IPS-NIHi11 (cell line): Measurements from ENCODE around the gene SLC23A2.
"Not testable (repeated sequence)": the region's sequence is repeated elsewhere in the genome, so short reads cannot be mapped to it uniquely, and the experiment has no call there.

Experiments used
- DNase-seq: peaks from one replicate; pipeline ENCODE4 v3.0.0; 2012; ENCODE audit warnings: mixed read lengths, low spot score

SLC23A2 gene

GRCh38 chr20:4902788-4903187, 98.5 kb downstream of the SLC23A2 start:
- DNase-seq: no peak

GRCh38 chr20:4901031-4901818, 100.1 kb downstream of the SLC23A2 start:
- DNase-seq: no peak

GRCh38 chr20:4898282-4899244, 102.7 kb downstream of the SLC23A2 start:
- DNase-seq: no peak

- DNase-seq: no peak
These were observed 103.7 kb downstream of the SLC23A2 start for GRCh38 chr20:4897600-4897999.

GRCh38 chr20:4896971-4897497, 104.3 kb downstream of the SLC23A2 start:
- DNase-seq: peak; percentile 48

- no peak for DNase-seq
These were observed 105.1 kb downstream of the SLC23A2 start for GRCh38 chr20:4896119-4896702.

DNA sequence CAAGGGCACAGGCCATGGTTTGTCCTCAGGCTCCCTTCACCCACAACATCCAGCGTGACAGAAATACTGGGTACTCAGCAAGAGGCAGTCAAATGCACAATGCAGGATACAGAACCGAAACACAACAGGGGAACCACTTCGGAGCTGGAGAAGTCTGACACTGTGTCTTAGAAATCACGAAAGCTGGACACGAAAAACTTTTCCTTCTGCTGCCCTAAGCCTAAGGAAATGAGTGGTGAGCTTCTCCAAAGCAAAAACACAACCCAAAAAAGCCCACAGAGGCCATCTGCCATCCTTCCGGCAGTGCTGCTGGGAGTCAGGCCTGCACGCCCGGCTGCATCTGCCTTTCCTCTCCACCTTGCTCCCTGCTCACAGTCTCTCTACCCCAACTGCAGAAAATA, 106.3 kb downstream of the SLC23A2 start:
- DNase-seq: no peak

DNA sequence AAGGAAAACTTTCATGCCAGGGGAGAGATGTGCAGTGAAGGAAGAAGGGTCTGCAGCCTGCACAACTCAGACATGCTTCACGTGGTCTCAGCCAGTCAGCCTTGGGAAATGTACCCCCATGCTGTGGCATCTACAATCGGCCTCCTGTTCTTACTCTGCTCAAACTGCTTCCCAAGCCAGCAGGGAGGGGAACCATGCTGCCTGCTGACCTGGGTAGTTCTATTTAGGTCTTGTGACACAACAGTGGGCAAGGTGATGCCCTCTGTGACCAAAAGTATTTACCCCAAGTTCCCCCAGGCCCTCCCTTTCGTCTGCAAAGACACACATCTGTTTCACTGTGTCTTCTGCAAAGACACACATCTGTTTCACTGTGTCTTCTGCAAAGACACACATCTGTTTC, 106.9 kb downstream of the SLC23A2 start:
- no peak for DNase-seq

DNA sequence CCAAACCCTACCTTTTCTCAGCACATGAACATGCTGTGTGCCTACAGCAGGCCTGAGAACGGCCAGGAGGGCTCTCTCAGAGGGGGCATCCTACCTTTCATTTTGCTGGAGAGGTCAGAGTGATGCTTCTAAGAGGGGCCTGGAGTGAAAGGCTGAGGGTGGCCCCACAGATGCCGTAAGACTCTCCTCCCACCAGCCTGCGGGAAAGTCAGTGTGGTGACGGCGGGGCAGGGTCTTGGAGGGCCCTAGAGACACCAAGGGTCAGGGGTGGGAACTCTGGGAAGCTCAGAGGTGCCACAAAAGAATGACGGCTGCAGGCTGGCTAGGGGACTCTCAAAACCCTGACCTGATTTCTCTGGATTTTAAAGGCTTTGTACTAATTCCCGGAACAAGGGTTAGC, 107.6 kb downstream of the SLC23A2 start:
- DNase-seq: no peak

- DNase-seq: no peak
These were observed 109.3 kb downstream of the SLC23A2 start for GRCh38 chr20:4891997-4892396.

GRCh38 chr20:4891190-4891763, 110.0 kb downstream of the SLC23A2 start:
- no peak for DNase-seq

GRCh38 chr20:4889446-4889845, 111.9 kb downstream of the SLC23A2 start:
- DNase-seq: no peak

DNA sequence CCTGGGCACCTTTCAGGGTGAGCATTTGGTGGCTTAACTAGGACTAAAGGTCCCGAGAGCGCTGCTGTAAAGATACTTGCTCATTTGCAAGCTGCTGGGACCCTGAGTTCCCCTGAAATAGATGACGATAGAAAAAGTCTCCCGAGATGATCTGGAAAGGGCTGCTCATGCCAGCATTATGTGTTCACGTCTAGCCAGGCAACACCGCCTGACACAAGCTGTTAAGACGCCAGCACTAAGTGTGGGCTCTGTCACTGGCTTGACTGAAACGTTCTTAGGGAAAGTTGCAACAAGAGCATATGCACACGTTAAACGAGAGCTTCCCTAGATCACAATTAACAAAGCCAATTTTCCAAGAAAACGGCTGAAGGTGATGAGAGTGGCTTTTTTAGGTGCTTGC, 113.7 kb downstream of the SLC23A2 start:
- no peak for DNase-seq

DNA sequence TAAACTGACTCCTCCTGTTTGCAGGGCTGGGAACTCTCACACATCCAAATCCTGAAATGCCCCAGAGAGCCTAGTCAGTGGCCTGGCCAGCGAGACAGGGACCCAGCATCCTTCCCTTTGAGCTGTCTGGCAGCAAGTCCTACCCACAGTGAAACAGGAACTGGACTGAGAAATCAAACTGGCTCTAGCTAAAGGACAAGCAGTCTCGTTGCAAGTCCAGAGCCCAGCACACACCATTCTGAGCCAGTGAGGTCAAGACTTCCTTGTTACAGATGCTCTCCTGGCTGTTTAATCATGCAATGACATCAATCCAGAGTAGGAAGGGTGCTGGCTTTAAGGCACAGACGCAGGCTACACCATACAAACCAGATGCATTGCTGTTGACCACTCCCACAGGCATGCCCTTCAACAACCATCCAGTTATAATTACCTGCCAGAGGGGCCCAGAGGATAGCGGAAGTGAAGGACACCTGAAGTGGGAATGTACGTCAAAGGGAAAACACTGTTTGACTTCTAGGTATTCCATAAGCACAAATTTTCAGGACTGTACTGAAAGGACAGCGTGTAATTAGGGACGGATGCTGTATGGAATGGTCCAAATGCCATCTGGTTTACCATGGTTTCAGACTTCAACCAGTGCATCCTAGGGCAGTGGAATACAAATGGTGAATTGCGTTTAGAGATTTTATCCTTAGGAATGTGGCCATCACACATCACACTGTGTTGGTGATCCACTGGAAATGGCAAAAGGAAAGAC, 114.4 kb downstream of the SLC23A2 start:
- DNase-seq: no peak

- no peak for DNase-seq
These were observed 115.4 kb downstream of the SLC23A2 start for GRCh38 chr20:4885877-4886276.

GRCh38 chr20:4883546-4883945, 117.8 kb downstream of the SLC23A2 start:
- DNase-seq: no peak

DNA sequence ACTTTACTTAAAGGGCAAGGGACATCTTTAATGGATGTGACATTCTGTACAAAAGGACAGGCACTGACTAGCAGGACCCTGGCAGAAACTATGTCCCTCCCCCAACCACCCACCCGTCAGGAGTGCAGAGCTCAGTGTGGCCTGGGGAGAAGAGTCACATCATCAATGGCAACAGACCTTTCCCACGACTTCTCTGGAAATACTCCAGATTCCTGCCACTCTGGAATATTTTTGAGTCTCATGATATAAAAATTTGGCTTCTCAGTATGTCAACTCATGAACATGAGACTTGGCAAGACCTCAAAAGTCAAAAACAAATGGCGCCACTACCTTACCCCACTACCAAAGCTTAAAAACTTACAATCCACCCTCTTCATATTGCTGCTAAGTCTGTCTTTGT, 118.3 kb downstream of the SLC23A2 start:
- DNase-seq: no peak

- DNase-seq: no peak
These were observed 120.1 kb downstream of the SLC23A2 start for GRCh38 chr20:4881006-4881730.

DNA sequence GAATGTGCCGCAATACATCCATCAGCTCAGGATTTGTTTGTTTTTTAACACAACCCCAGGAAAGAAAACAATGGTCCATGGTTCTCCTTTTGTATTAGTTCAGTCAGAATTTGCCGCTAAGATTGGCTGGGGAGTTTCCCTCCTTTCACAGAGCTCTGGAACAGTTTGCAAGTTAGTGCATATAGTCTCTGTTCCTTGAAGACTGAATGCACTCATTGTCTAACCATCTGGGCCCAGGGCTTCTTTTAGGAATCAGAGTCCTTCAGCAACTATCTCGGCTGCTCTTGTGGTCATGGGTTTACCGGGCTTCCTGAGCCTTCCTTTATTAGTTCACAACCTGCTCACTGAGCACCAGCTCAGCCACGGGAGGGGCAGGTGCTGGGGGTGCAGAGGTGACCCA, 121.3 kb downstream of the SLC23A2 start:
- no peak for DNase-seq

- not testable (repeated sequence) for DNase-seq
These were observed 123.2 kb downstream of the SLC23A2 start for GRCh38 chr20:4878099-4878498.

GRCh38 chr20:4876731-4877130, 124.6 kb downstream of the SLC23A2 start:
- no peak for DNase-seq
